ENCODE results near the gene AR. TPM values are rescaled to one million over a fixed set of nuclear protein-coding genes. Genes with fewer than 3 reads are reported as not detected.

AR gene
- total RNA-seq, 1 donor from 2014 or later, result 10.4 TPM

GRCh38 chrX:67564475-67564874 lies 20.7 kb downstream of the AR start:
- no peak for DNase-seq (ENCODE audit: extremely low spot score, unreplicated experiment)
- Mint-ChIP-seq H3K9me3 (ENCODE audit: unreplicated experiment) (peaks cover 12% of the 10 kb centered on the region), H3K4me3 (ENCODE audit: unreplicated experiment) (no peak overlapping the region), H3K36me3 (ENCODE audit: unreplicated experiment) (no peaks in the 10 kb centered on the region), H3K27me3 (ENCODE audit: unreplicated experiment) (no peaks in the 10 kb centered on the region), H3K4me1 (ENCODE audit: unreplicated experiment) (no peaks in the 10 kb centered on the region), H3K27ac (ENCODE audit: unreplicated experiment) (no peak overlapping the region)
- no peak for TF ChIP-seq CTCF (IDR thresholded peaks at IDR 0.05)

GRCh38 chrX:67568769-67569168 lies 24.9 kb downstream of the AR start:
- TF ChIP-seq CTCF (IDR thresholded peaks at IDR 0.05), result no peak
- no peaks in the 10 kb centered on the region for H3K9me3 Mint-ChIP-seq (ENCODE audit: unreplicated experiment)
- no peaks in the 10 kb centered on the region for H3K36me3 Mint-ChIP-seq (ENCODE audit: unreplicated experiment)
- no peaks in the 10 kb centered on the region for H3K27me3 Mint-ChIP-seq (ENCODE audit: unreplicated experiment)
- no peak for DNase-seq (ENCODE audit: extremely low spot score, unreplicated experiment)
- peaks cover 4% of the 10 kb centered on the region for H3K4me1 Mint-ChIP-seq (ENCODE audit: unreplicated experiment)
- no peak overlapping the region for H3K4me3 Mint-ChIP-seq (ENCODE audit: unreplicated experiment)
- H3K27ac Mint-ChIP-seq (ENCODE audit: unreplicated experiment), result no peak overlapping the region

GRCh38 chrX:67570839-67571238 lies 27.0 kb downstream of the AR start:
- Mint-ChIP-seq H3K9me3 (ENCODE audit: unreplicated experiment) (no peaks in the 10 kb centered on the region), H3K27ac (ENCODE audit: unreplicated experiment) (no peak overlapping the region), H3K27me3 (ENCODE audit: unreplicated experiment) (no peaks in the 10 kb centered on the region), H3K4me1 (ENCODE audit: unreplicated experiment) (peaks cover 8% of the 10 kb centered on the region), H3K4me3 (ENCODE audit: unreplicated experiment) (no peak overlapping the region), H3K36me3 (ENCODE audit: unreplicated experiment) (no peaks in the 10 kb centered on the region)
- DNase-seq (ENCODE audit: extremely low spot score, unreplicated experiment), result no peak
- TF ChIP-seq CTCF (IDR thresholded peaks at IDR 0.05), result no peak

- TF ChIP-seq CTCF (IDR thresholded peaks at IDR 0.05), result no peak
- Mint-ChIP-seq H3K27me3 (ENCODE audit: unreplicated experiment) (no peaks in the 10 kb centered on the region), H3K4me3 (ENCODE audit: unreplicated experiment) (no peak overlapping the region), H3K9me3 (ENCODE audit: unreplicated experiment) (peaks cover under 1% of the 10 kb centered on the region), H3K36me3 (ENCODE audit: unreplicated experiment) (peaks cover 2% of the 10 kb centered on the region), H3K4me1 (ENCODE audit: unreplicated experiment) (peaks cover 8% of the 10 kb centered on the region), H3K27ac (ENCODE audit: unreplicated experiment) (no peak overlapping the region)
- DNase-seq (ENCODE audit: extremely low spot score, unreplicated experiment), result no peak
These were observed 30.9 kb downstream of the AR start for GRCh38 chrX:67574696-67575095.

- no peak for DNase-seq (ENCODE audit: extremely low spot score, unreplicated experiment)
- Mint-ChIP-seq H3K27ac (ENCODE audit: unreplicated experiment) (no peak overlapping the region), H3K9me3 (ENCODE audit: unreplicated experiment) (peaks cover 25% of the 10 kb centered on the region), H3K36me3 (ENCODE audit: unreplicated experiment) (peaks cover 2% of the 10 kb centered on the region), H3K4me3 (ENCODE audit: unreplicated experiment) (no peak overlapping the region), H3K4me1 (ENCODE audit: unreplicated experiment) (no peaks in the 10 kb centered on the region), H3K27me3 (ENCODE audit: unreplicated experiment) (no peaks in the 10 kb centered on the region)
- TF ChIP-seq CTCF (IDR thresholded peaks at IDR 0.05), result no peak
These were observed 38.6 kb downstream of the AR start for GRCh38 chrX:67582436-67582835.

Measured in osteocyte (in vitro differentiated cells).